ENCODE results near the gene DNAJC3.
"Not testable (repeated sequence)": the region's sequence is repeated elsewhere in the genome, so short reads cannot be mapped to it uniquely, and the experiment has no call there.

Gene DNAJC3

GRCh38 chr13:95707442-95708390, 30.8 kb downstream of the DNAJC3 start:
- no peak overlapping the region for H3K4me3 ChIP-seq (ENCODE audit: low read depth, low read length)
- no peak for DNase-seq (ENCODE audit: low read depth, low spot score)
- CTCF ChIA-PET: interaction anchor here (0.9 kb wide), 1 partner anchor 7 kb away, joined by 3 read pairs; no protein-coding TSS in a partner anchor
- no peak for TF ChIP-seq CTCF (IDR thresholded peaks at IDR 0.05; ENCODE audit: insufficient read depth, low read length, missing control alignments)
- POLR2A ChIA-PET: no interaction called here

- CTCF ChIA-PET: interaction anchor here (1.8 kb wide), 1 partner anchor 126 kb away, joined by 6 read pairs; no protein-coding TSS in a partner anchor
- no peak for DNase-seq (ENCODE audit: low read depth, low spot score)
- POLR2A ChIA-PET: no interaction called here
Observed at GRCh38 chr13:95708391-95708774, 31.4 kb downstream of the DNAJC3 start.

GRCh38 chr13:95708811-95709500, 32.0 kb downstream of the DNAJC3 start:
- CTCF ChIA-PET: interaction anchor here (1.8 kb wide), 1 partner anchor 125 kb away, joined by 6 read pairs; no protein-coding TSS in a partner anchor
- H3K4me3 ChIP-seq (ENCODE audit: low read depth, low read length): no peak overlapping the region
- TF ChIP-seq CTCF (IDR thresholded peaks at IDR 0.05; ENCODE audit: insufficient read depth, low read length, missing control alignments): no peak
- POLR2A ChIA-PET: interaction anchor here (0.7 kb wide), 1 partner anchor 37 kb away, joined by 6 read pairs; no protein-coding TSS in a partner anchor
- no peak for DNase-seq (ENCODE audit: low read depth, low spot score)

More at GRCh38 chr13:95708391-95708774, 31.4 kb downstream of the DNAJC3 start:
- no peak overlapping the region for H3K4me3 ChIP-seq (ENCODE audit: low read depth, low read length)
- no peak for TF ChIP-seq CTCF (IDR thresholded peaks at IDR 0.05; ENCODE audit: insufficient read depth, low read length, missing control alignments)

GRCh38 chr13:95710313-95710712, 33.4 kb downstream of the DNAJC3 start:
- no peak overlapping the region for H3K4me3 ChIP-seq (ENCODE audit: low read depth, low read length)
- no peak for TF ChIP-seq CTCF (IDR thresholded peaks at IDR 0.05; ENCODE audit: insufficient read depth, low read length, missing control alignments)
- POLR2A ChIA-PET: no interaction called here
- CTCF ChIA-PET: no interaction called here
- DNase-seq (ENCODE audit: low read depth, low spot score): no peak

- CTCF ChIA-PET: interaction anchor here (1.7 kb wide), 1 partner anchor 9 kb away, joined by 7 read pairs; no protein-coding TSS in a partner anchor
- H3K4me3 ChIP-seq (ENCODE audit: low read depth, low read length); POLR2A ChIA-PET; DNase-seq (ENCODE audit: low read depth, low spot score): not testable (repeated sequence)
Observed at GRCh38 chr13:95712846-95713245, 35.9 kb downstream of the DNAJC3 start.

- no peak overlapping the region for H3K4me3 ChIP-seq (ENCODE audit: low read depth, low read length)
- no peak for TF ChIP-seq CTCF (IDR thresholded peaks at IDR 0.05; ENCODE audit: insufficient read depth, low read length, missing control alignments)
- POLR2A ChIA-PET: no interaction called here
- CTCF ChIA-PET: interaction anchor here (0.6 to 1.7 kb wide), 2 partner anchors 9 to 41 kb away, joined by 3 to 7 read pairs; no protein-coding TSS in a partner anchor
- no peak for DNase-seq (ENCODE audit: low read depth, low spot score)
Observed at GRCh38 chr13:95713651-95714050, 36.7 kb downstream of the DNAJC3 start.

Data from AG04449 (cell line).